ENCODE data around the gene RNU7-1.

RNU7-1 gene

GRCh38 chr12:6961695-6962284 is 18.2 kb downstream of the RNU7-1 start:
- TF ChIP-seq, protein P1, sequence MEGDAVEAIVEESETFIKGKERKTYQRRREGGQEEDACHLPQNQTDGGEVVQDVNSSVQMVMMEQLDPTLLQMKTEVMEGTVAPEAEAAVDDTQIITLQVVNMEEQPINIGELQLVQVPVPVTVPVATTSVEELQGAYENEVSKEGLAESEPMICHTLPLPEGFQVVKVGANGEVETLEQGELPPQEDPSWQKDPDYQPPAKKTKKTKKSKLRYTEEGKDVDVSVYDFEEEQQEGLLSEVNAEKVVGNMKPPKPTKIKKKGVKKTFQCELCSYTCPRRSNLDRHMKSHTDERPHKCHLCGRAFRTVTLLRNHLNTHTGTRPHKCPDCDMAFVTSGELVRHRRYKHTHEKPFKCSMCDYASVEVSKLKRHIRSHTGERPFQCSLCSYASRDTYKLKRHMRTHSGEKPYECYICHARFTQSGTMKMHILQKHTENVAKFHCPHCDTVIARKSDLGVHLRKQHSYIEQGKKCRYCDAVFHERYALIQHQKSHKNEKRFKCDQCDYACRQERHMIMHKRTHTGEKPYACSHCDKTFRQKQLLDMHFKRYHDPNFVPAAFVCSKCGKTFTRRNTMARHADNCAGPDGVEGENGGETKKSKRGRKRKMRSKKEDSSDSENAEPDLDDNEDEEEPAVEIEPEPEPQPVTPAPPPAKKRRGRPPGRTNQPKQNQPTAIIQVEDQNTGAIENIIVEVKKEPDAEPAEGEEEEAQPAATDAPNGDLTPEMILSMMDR (conservative IDR thresholded peaks at IDR 0.05), result peak; percentile 59
- peak overlapping the region; percentile 96 for H3K27ac ChIP-seq

DNA sequence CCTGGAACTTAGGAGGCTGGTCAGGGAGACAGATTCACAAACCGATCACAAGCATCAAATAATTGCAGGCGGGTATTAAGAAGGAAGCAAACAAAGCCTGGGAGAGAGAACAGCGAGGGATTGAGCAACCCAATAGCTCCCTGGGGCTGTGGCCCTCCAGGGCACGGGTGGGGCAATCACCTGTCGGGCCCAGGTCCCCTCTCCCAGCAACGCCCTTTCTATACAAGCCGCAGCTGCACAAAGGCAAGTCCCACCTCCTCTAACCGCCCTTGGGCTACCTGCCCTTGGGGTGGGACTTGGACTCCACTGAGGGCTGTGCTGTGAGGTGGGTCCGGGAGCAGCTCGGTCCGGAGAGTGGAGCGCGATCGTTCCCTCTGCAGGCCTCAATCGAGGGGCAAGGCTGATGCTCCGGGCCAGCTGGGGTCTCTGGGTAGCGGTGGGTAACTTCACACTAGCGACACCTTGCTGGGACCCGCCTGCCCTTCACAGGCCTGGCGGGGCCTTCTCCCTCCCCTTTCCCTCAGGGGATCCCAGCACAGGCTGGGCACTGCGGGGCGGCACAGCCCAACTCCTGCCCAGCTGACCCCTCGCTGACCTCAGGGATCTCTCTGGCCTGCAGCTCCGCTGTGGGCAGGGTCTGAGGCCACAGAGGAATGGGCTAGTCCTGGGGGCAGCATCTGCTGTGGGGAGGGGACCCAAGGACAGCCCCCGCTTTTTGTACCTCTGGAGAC is 18.8 kb downstream of the RNU7-1 start:
- TF ChIP-seq, protein P1 (conservative IDR thresholded peaks at IDR 0.05), result no peak
- peak overlapping the region; percentile 96 for H3K27ac ChIP-seq

DNA sequence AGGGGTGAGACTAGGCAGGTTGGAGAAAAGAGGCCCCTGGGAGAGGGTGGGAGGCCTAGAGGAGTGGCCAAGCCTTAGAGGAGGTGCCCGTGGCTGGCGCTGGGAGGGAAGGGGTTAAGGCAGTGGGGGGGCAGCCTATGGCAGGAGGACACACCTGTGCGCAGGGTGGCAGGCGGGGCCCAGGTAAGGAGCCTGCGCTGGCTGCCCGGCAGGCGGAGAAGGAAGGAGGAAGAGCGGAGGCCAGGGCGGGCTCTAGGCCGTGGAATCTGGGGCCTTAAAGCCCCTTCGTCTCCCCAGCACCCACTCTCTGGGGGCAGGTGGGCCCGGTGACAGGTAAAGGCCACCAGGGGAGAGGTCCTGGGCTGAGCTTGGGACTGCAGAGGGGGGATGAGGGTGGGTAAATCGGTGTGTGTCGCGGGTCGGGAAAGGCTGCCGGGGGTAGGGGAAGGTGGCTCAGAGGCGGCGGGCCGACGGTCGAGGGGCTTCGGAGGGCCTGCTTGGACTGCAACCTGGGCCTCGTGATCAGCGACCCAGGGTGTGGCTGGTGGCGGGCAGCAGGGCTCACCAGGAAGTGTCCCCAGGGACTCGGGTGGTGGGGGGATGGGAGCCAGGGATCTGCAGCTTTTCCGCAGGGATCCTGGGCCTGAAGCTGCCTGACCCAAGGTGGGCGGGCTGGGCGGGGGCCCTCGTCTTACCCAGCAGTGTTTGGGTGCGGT is 19.6 kb downstream of the RNU7-1 start:
- TF ChIP-seq, protein P1 (conservative IDR thresholded peaks at IDR 0.05), result 0 out of 2 replicates have a peak, but pooled peaks have one; percentile 12
- H3K27ac ChIP-seq, result peak overlapping the region; percentile 96

DNA sequence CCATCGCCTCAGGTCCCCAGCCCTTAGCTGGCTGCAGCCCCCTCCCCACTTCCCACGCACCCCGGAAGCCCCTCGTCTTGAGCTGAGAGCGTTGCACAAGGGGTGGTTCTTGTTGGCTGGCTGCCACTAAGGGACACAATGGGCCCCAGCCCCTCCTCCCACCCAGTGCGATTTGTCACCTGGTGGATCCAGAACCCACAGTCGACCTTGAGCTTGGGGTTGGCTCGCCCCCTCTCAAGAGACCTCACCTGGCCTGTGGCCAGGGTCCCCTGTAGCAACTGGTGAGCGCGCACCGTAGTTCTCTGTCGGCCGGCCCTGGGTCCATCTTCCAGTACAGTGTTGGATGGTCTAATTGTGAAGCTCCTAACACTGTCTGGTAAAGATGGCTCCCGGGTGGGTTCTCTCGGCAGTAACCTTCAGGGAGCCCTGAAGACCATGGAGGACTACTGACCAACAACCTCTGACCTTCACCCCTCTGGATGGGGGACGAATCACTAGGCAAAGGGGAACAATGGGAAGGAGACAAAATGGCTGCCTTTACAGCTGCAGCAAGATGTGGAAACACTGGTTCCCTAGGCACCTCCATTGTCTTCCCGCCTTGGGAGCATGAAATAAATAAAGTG is 20.3 kb downstream of the RNU7-1 start:
- TF ChIP-seq, protein P1 (conservative IDR thresholded peaks at IDR 0.05), result no peak

DNA sequence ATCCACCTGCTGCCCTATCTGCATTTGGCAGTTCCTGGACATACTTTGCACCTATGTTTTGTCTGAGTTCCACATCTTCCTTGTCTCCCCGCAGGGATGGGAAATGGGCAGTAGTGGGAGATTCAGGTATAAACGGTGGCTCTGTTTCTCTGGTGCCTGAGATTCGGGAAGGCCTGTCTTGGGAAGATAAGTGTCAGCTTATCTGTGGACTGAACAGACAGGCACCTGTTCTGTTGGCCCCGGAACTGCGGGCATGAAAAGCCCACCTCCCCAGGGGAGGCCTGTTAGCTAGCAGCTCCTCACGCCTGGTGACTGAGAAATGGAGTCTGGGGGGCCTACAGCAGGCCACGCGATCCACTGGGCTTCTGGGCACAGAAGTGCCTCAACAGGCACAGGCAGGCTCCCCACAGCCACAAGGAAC is 21.0 kb downstream of the RNU7-1 start:
- peak overlapping the region; percentile 96 for H3K27ac ChIP-seq
- TF ChIP-seq, protein P1 (conservative IDR thresholded peaks at IDR 0.05), result 0 out of 2 replicates have a peak, but pooled peaks have one; percentile 43

More for the DNA sequence above, 20.3 kb downstream of the RNU7-1 start:
- peak overlapping the region; percentile 96 for H3K27ac ChIP-seq

GRCh38 chr12:6965026-6965661 is 21.5 kb downstream of the RNU7-1 start:
- peak overlapping the region; percentile 96 for H3K27ac ChIP-seq
- TF ChIP-seq, protein P1 (conservative IDR thresholded peaks at IDR 0.05), result peak; percentile 98
